Muscle layer of colon (tissue), 2 donors: ENCODE data around the gene HERC5.

ENCODE experiments used
- H3K27ac ChIP-seq: one replicate; pipeline ENCODE4 v1.7.0; 2013; ENCODE audit warnings: low read depth, mild to moderate bottlenecking, low read length, moderate library complexity
- H3K27me3 ChIP-seq, 2 donors: one replicate each; pipeline ENCODE4 v1.7.0; 2013; ENCODE audit warnings: low read length in 2 of 2, mild to moderate bottlenecking in 2 of 2; ENCODE audit not compliant: insufficient read depth in 2 of 2, control insufficient read depth in 1 of 2
- H3K36me3 ChIP-seq: one replicate; pipeline ENCODE4 v1.7.0; 2013; ENCODE audit warnings: mild to moderate bottlenecking, low read length; ENCODE audit not compliant: insufficient read depth
- H3K4me1 ChIP-seq: one replicate; pipeline ENCODE4 v1.7.0; 2013; ENCODE audit warnings: mild to moderate bottlenecking, low read length; ENCODE audit not compliant: insufficient read depth
- H3K4me3 ChIP-seq, 2 donors: one replicate each; pipeline ENCODE4 v1.7.0; 2013; ENCODE audit warnings: low read length in 2 of 2, low read depth in 1 of 2, mild to moderate bottlenecking in 1 of 2, moderate library complexity in 1 of 2
- H3K9ac ChIP-seq: one replicate; pipeline ENCODE4 v1.7.0; 2013; ENCODE audit warnings: low read length
- H3K9me3 ChIP-seq: one replicate; pipeline ENCODE4 v1.7.0; 2013; ENCODE audit warnings: mild to moderate bottlenecking, low read length
- donor health status: abdominal sarcoma.
- donor health status: Adenocarcinoma of cecum.

The HERC5 gene

GRCh38 chr4:88448889-88449288, 8.0 kb upstream of the HERC5 start:
- H3K4me1 ChIP-seq: no peaks in the 10 kb centered on the region
- H3K27ac ChIP-seq: no peak overlapping the region
- H3K9me3 ChIP-seq: no peaks in the 10 kb centered on the region
- H3K9ac ChIP-seq: no peak overlapping the region
- H3K27me3 ChIP-seq: no peaks in the 10 kb centered on the region
- H3K4me3 ChIP-seq: no peak overlapping the region
- H3K36me3 ChIP-seq: no peaks in the 10 kb centered on the region

DNA sequence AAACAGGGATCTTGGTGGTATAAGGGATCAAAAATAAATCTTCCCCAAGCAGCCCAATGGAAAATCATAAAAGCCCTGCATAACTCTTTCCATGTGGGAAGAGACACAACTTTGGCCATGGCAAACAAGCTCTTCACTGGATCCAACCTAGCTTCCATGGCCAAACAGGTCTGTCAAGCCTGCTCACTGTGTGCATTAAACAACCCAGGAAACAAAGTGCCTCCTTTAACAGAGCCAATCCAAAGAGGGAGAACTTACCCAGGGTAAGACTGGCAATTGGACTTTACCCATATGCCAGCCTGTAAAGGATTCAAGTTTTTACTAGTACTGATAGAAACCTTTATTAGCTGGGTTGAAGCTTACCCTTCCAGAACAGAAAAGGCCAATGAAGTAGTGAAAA, 7.6 kb upstream of the HERC5 start:
- Histone ChIP-seq H3K9me3 (no peaks in the 10 kb centered on the region), H3K9ac (no peak overlapping the region), H3K4me3 (no peak overlapping the region), H3K27me3 (no peaks in the 10 kb centered on the region), H3K27ac (no peak overlapping the region), H3K4me1 (no peaks in the 10 kb centered on the region), H3K36me3 (no peaks in the 10 kb centered on the region)

DNA sequence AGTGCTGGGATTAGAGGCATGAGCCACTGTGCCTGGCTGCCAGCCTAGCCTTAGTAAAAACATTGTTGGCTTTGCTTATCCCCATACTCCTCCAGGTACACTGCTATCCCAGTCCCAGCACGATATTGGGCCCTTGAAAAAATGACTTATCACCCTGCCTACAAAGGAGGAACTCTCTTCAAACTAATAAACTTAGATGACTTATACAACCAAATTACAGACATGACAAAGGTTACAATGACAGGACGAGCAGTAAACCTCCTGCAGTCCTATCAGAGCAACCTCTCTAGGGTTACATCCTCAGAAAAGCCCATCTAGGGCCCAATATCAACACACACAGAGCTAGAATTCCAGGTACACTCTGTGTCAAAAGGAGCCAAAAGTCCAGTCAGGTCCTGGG, 5.7 kb upstream of the HERC5 start:
- H3K36me3 ChIP-seq: no peaks in the 10 kb centered on the region

DNA sequence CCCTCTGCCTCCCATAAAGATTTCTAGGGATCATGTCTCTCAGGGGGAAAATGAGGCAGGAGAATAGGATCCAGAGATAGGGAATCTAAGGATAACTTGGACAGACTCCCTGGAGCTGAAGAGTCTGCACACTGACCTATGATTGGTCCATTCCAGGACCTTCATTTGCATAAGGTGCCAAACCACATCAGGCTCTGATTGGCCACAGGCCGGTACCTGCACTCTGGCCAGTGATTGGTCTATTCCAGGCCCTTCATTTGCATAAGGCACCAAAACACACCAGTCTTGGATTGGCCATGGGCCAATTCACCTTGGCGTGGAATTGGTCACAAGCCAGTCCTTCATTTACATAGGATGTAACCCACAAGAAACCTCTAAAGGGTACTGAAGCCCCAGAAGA, 4.0 kb upstream of the HERC5 start:
- H3K4me1 ChIP-seq: no peaks in the 10 kb centered on the region
- H3K9ac ChIP-seq: no peak overlapping the region
- no peak overlapping the region for H3K27ac ChIP-seq
- no peaks in the 10 kb centered on the region for H3K36me3 ChIP-seq
- H3K9me3 ChIP-seq: no peaks in the 10 kb centered on the region
- H3K27me3 ChIP-seq: no peaks in the 10 kb centered on the region
- no peak overlapping the region for H3K4me3 ChIP-seq

More for the DNA sequence above, 5.7 kb upstream of the HERC5 start:
- H3K4me3 ChIP-seq: no peak overlapping the region
- no peak overlapping the region for H3K27ac ChIP-seq
- no peaks in the 10 kb centered on the region for H3K9me3 ChIP-seq
- no peaks in the 10 kb centered on the region for H3K4me1 ChIP-seq
- no peaks in the 10 kb centered on the region for H3K27me3 ChIP-seq
- H3K9ac ChIP-seq: no peak overlapping the region

GRCh38 chr4:88457307-88458103, 586 bp downstream of the HERC5 start:
- Histone ChIP-seq H3K4me1 (peaks cover 3% of the 10 kb centered on the region), H3K4me3 (peak overlapping the region; percentile 79 to 85), H3K9ac (no peak overlapping the region), H3K27me3 (no peaks in the 10 kb centered on the region), H3K36me3 (no peaks in the 10 kb centered on the region), H3K27ac (peak overlapping the region; percentile 71), H3K9me3 (no peaks in the 10 kb centered on the region)

- no peak overlapping the region for H3K27ac ChIP-seq
Observed at GRCh38 chr4:88458104-88458740, 1.3 kb downstream of the HERC5 start.

DNA sequence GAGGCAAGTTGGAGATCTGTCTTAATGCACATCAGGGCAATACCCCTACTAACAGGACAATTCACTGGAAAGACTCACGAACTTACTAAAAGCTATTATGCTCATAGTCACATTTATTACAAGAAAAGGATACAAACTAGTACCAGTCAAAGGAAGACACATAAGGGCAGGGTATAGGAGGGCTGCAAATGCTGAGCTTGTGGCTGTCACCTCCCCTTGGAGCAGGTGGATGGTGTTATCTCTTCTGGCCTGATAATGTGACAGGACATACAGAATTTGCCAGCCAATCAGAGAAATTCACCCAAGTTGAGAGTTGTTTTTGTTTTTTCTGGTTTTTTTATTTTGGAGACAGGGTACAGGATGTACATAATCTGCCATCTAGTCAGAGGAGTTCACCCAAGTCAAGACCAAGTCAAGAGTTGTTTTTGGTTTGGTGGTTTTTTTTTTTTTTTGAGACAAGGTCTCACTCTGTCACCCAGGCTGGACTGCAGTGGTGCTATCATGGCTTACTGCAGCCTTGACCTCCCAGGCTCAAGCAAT, 8.8 kb downstream of the HERC5 start:
- H3K27me3 ChIP-seq: no peaks in the 10 kb centered on the region
- H3K27ac ChIP-seq: no peak overlapping the region
- no peak overlapping the region for H3K4me3 ChIP-seq
- no peaks in the 10 kb centered on the region for H3K9me3 ChIP-seq
- H3K36me3 ChIP-seq: peaks cover 29% of the 10 kb centered on the region
- H3K4me1 ChIP-seq: no peaks in the 10 kb centered on the region
- no peak overlapping the region for H3K9ac ChIP-seq

More at GRCh38 chr4:88458104-88458740, 1.3 kb downstream of the HERC5 start:
- Histone ChIP-seq H3K4me3 (peak overlapping the region in 1 of 2 donors; percentile 85), H3K9ac (no peak overlapping the region), H3K36me3 (no peaks in the 10 kb centered on the region), H3K9me3 (no peaks in the 10 kb centered on the region), H3K27me3 (no peaks in the 10 kb centered on the region), H3K4me1 (peaks cover 3% of the 10 kb centered on the region)

DNA sequence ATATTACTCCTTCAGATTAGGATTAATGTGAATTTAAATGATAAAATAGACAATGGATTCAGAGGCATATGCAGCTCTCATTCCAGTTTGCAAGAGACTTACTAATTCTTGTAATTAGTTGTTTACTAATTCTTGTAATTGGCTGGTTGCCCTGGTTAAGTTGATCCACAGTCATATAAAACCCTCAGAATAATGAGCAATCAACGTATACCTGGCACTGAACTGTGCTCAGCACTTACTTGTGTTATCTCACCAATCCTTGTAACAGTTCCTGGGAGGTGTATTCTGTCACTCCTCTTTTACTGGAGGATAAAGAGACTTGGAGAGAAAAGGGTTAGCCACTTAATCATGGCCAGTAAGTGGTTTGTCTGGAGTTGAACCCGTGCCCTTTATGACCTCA, 10.5 kb downstream of the HERC5 start:
- Histone ChIP-seq H3K9ac (no peak overlapping the region), H3K27me3 (no peaks in the 10 kb centered on the region), H3K9me3 (no peaks in the 10 kb centered on the region), H3K27ac (no peak overlapping the region), H3K4me1 (no peaks in the 10 kb centered on the region), H3K36me3 (peaks cover 29% of the 10 kb centered on the region), H3K4me3 (no peak overlapping the region)

DNA sequence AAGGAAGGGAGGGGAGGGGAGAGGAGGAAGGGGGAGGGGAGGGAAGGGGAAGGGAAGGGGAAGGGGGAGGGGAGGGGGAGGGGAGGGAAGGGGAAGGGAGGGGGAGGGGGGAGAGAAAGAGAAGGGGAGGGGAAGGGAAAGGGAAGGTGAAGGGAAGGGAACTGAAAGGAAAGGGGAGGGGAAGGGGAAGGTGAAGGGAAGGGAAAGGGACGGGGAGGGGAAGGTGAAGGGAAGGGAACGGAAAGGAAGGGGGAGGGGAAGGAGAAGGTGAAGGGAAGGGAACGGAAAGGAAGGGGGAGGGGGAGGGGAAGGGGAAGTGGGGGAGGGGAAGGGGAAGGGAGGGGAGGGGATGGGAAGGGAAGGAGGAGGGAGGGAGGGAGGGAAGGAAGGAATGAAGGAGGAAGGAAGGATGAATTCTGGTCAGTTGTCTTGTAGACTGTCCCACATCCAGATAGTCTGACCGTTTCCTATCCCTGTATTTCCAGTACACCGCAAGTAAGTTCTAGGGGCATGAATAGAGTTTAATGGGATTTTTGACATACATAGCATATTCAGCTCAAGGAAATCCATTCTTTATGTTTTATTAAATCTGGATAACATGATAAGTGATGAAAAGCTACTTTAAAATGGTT, 20.4 kb downstream of the HERC5 start:
- Histone ChIP-seq H3K9me3 (no peaks in the 10 kb centered on the region), H3K4me3 (no peak overlapping the region), H3K36me3 (no peaks in the 10 kb centered on the region), H3K4me1 (no peaks in the 10 kb centered on the region), H3K27ac (no peak overlapping the region), H3K9ac (no peak overlapping the region), H3K27me3 (no peaks in the 10 kb centered on the region)

DNA sequence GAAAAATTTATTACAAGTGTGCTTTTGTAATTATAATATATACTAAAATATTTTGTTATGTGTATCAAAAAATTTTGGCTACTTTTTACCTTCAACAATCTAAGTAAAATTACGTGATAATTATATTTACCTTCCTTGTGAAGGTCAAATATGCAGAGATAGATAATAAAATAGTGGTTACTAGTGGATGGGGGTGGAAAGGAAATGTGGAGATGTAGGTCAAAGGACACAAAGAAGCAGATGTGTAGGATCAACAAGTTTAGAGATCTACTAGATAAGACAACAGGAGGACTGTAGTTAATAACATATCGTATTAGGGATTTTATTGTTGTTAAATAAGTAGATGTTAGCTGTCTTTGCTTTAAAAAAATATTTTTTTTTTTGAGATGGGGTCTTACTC, 21.3 kb downstream of the HERC5 start:
- Histone ChIP-seq H3K4me1 (no peaks in the 10 kb centered on the region), H3K36me3 (no peaks in the 10 kb centered on the region), H3K9me3 (no peaks in the 10 kb centered on the region), H3K27ac (no peak overlapping the region), H3K27me3 (no peaks in the 10 kb centered on the region), H3K9ac (no peak overlapping the region), H3K4me3 (no peak overlapping the region)

DNA sequence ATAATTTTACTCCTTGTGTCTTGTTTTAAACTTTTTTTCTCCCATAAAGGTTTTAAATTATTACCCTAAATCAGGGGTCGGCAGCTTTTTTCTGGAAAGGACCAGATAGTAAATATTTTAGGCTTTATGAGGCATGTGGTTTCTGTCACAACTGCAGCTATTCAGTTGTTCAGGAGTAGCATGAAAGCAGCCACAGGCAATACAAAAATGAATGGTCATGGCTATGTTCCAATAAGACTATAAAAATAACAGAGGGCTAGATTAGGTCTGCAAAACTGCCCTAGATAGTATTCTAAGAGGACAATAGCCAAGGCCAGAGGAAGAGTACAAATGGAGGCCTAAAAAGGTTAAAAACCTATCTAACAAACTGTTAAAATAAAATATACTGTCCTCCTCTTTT, 24.6 kb downstream of the HERC5 start:
- Histone ChIP-seq H3K27me3 (no peaks in the 10 kb centered on the region), H3K9me3 (no peaks in the 10 kb centered on the region), H3K27ac (no peak overlapping the region), H3K9ac (no peak overlapping the region), H3K4me3 (no peak overlapping the region), H3K36me3 (no peaks in the 10 kb centered on the region), H3K4me1 (no peaks in the 10 kb centered on the region)
